ENCODE results near the gene ID3.
"Not testable (repeated sequence)": the region's sequence is repeated elsewhere in the genome, so short reads cannot be mapped to it uniquely, and the experiment has no call there.

The ID3 gene

DNA sequence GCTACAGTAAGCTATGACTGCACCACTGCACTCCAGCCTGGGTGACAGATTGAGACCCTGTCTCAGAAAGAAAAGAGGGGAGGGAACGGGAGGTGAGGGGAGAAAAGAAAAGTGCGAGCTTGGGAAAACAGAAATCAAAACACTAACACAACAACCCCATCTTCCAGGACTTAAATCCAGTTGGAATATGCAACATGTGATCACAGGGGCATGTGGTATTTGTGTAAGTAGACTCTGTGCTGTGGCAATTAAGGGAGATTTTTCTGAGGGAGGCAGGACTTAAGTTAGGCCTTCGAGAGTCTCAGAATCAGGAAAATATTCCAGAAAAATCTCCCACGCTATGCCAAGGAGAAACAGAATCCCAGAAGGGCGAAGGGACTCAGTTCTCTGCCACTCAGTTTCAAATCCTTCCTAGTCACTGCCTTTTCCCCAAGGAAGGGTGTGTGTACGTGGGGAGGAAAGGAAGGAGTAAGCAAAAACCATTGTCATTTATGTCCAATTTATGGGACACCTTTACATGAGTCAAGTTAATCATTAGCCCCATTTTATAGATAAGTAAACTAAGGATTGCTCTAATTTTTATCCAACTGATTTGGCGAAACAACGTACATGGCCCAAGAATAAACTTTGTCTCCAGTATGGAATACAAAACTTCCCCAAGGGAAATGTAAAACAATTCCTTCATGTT, 12.3 kb downstream of the ID3 start:
- DNase-seq (ENCODE audit: low read depth in 1 of 2, low spot score in 1 of 2) = no peak
- no peak for TF ChIP-seq JUND (IDR thresholded peaks at IDR 0.05; ENCODE audit: low read depth)
- in situ Hi-C loops (cut with HindIII; ENCODE audit: low pct_unique_long_range_greater_than_20kb, low sequenced_read_pairs) = no loop called here

DNA sequence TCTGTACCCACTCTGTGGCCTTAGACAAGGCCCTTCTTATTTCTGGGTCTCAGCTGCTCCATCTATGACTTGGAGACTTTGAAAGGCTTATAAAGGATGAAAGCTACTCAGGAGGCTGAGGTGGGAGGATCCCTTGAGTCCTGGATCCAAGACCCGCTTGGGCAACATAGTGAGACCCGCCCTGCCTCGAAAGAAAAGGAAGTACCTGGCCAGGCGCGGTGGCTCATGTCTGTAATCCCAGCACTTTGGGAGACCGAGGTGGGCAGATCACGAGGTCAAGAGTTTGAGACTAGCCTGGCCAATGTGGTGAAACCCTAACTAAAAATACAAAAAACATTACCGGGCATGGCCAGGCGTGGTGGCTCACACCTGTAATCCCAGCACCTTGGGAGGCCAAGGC, 13.4 kb downstream of the ID3 start:
- in situ Hi-C loops (cut with HindIII; ENCODE audit: low pct_unique_long_range_greater_than_20kb, low sequenced_read_pairs) = no loop called here
- DNase-seq (ENCODE audit: low read depth in 1 of 2, low spot score in 1 of 2) = no peak
- no peak for TF ChIP-seq JUND (IDR thresholded peaks at IDR 0.05; ENCODE audit: low read depth)

DNA sequence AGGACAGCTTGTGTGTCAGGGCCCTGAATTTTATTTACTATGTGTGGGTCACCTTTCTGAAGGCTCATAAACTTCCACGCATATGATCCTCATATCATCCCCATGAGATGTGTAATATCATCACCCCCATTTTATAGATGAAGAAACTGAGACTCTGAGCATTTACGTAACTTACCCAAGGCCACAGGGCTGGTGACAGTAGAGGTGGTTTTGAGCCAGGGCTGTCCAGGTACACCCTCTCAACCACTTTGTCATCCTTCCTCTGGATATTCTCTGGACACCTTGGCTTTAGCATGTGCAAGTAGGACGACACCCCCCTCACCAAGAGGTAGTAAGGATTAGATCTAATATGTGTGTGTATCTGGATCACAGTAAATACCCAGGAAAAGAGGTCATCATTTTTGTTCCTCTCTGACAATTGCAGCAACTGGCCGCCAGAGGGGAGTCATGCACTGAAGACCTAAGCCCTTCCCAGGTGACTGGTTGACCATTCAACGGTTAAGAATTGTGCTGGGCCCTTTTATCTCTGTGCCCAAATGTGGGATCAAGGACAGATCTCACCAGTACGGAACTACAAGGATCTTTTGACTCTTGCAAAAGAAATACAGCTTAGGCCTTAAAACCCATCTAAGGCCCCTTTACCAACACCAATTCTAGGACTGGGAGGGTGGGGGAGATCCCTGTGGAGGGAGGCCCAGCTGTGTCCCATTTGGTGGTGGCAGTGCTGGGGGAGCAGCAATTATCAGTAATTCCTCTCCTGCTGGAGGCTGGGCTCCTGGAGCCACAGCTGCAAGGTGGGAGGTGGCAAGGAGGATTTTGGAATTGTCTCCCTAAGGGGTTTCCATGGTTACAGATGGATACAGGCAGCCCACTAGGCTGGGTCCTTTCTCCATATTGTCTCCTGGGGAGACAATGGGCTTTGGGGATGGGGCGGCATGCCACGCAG, 14.6 kb downstream of the ID3 start:
- in situ Hi-C loops (cut with HindIII; ENCODE audit: low pct_unique_long_range_greater_than_20kb, low sequenced_read_pairs) = no loop called here
- TF ChIP-seq JUND (IDR thresholded peaks at IDR 0.05; ENCODE audit: low read depth) = no peak
- peak in 1 of 2 experiments; percentile 79 for DNase-seq (ENCODE audit: low read depth in 1 of 2, low spot score in 1 of 2)

DNA sequence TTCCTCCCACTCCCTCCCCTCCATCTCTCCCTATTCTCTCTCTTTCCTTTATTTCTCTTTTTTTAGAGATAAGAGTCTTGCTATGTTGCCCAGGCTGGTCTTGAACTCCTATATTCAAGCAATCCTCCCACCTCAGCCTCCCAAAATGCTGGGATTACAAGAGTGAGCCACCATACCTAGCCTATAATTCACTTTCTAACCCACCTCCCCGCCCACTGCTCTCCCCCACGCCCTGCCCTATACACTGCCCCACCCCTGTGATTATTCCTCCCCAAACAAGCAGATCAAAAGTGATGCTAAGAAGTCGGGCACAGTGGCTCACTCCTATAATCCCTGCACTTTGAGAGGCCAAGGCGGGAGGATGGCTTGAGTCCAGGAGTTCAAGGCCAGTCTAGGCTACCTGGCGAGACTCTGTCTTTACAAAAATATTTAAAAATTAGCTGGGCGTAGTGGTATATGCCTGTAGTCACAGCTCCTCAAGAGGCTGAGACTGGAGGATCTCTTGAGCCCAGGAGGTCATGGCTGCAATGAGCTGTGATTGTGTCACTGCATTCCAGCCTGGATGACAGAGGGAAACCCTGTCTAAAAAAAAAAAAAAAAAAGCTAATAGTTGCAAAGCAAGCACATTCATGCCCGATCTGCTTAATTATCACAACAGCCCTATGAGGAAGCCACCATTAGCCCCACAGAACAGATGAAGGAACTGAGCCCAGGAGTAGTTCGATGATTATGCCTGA, 15.4 kb downstream of the ID3 start:
- no peak for DNase-seq (ENCODE audit: low read depth in 1 of 2, low spot score in 1 of 2)
- in situ Hi-C loops (cut with HindIII; ENCODE audit: low pct_unique_long_range_greater_than_20kb, low sequenced_read_pairs) = no loop called here
- TF ChIP-seq JUND (IDR thresholded peaks at IDR 0.05; ENCODE audit: low read depth) = no peak

DNA sequence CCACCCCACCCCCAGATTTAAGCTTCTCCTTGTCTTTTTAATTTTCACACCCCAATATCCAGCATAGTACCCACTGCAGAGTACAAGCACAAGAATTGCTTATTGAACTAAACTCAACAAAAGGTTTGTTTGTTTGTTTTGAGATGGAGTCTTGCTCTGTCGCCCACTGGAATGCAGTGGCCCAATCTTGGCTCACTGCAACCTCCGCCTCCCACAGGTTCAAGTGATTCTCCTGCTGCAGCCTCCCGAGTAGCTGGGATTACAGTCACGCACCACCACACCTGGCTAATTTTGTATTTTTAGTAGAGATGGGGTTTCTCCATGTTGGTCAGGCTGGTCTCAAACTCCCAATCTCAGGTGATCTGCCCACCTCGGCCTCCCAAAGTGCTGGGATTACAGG, 16.4 kb downstream of the ID3 start:
- in situ Hi-C loops (cut with HindIII; ENCODE audit: low pct_unique_long_range_greater_than_20kb, low sequenced_read_pairs); DNase-seq (ENCODE audit: low read depth in 1 of 2, low spot score in 1 of 2): not testable (repeated sequence)

DNA sequence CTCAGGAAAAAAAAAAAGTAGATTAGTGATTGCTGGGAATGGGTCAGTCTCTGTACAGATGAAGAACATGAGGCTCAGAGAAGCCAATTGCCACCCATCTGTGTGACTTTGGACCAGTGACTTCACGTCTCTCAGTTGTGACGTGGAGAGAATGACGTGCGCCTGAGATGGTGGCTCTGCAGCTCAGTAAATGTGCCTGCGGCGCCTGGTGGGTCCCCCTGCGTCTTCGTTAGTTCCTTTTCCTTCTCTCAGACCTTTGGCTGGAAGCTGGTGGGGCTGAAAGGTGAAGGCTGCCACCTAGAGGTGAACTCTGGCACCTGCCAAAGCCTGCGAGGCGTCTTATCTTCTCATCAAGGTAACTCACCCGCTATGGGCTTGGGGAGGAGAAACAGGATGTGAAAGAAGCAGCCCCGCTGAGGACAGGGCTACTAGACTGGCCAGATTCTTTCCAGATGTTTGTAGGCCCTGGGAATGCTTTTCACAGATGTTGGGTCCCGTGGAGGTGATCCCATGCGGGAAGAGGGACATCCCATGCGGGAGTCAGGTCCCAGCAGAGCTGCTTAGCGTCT, 19.5 kb downstream of the ID3 start:
- DNase-seq (ENCODE audit: low read depth in 1 of 2, low spot score in 1 of 2) = peak; percentile 69 to 90
- no peak for TF ChIP-seq JUND (IDR thresholded peaks at IDR 0.05; ENCODE audit: low read depth)
- in situ Hi-C loops (cut with HindIII; ENCODE audit: low pct_unique_long_range_greater_than_20kb, low sequenced_read_pairs) = no loop called here

DNA sequence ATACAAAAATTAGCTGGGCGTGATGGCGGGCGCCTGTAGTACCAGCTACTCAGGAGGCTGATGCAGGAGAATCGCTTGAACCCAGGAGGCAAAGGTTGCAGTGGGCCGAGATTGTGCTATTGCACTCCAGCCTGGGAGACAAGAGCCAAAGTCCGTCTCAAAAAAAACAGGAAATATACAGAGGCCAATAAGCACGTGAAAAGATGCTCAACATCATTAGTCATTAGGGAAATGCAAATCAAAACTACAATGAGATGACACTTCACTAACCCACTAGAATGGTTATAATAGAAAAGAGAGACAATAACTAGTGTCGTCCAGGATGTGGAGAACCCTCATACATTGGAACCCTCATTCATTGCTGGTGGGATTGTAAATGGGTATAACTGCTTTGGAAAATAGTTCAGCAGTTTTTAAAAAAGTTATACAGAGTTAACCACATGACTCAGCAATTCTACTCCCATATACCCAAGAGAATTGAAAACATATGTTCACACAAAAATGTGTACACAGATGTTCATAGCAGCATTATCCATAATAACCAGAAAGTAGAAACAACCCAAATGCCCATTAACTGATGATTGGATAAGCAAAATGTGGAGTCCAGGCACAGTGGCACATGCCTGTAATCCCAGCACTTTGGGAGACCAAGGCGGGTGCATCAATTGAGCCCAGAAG, 21.9 kb downstream of the ID3 start:
- in situ Hi-C loops (cut with HindIII; ENCODE audit: low pct_unique_long_range_greater_than_20kb, low sequenced_read_pairs) = no loop called here
- DNase-seq (ENCODE audit: low read depth in 1 of 2, low spot score in 1 of 2) = no peak
- no peak for TF ChIP-seq JUND (IDR thresholded peaks at IDR 0.05; ENCODE audit: low read depth)

DNA sequence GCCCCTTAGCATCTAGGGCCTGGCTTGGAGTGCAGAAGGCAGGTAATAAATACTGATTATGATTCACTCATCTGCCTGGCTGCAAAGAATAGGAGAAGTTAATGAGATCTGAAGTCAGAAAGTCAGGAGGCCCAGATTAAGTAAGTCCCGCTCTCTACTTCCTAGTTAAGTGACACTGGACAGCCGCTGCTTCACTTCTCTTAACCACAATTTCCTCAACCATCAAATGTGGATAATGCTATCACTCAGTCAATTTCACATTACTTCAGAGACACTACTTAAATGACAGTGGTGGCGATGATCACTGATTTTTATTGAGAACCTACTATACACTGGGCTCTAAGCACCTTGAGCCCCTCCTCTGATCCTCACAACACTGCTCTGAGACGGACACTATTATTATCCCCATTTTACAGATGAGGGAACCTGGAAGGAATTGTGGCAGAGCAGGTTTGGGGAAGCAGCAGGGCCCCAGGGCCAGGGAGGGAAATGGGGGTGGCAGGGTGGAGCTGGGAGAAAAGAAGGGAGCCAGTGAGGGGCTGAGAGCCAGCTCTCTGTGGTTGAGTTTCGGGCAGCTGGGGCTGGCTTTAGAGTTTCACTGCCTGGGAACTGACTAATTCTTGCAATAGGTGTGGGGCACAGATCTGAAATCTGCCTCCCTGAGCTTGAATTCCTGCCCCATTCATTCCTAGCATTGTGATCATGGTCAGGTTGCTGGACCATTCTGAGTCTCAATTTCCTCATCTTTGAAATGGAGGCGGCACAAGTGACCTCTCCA, 25.9 kb downstream of the ID3 start:
- no peak for TF ChIP-seq JUND (IDR thresholded peaks at IDR 0.05; ENCODE audit: low read depth)
- peak in 1 of 2 experiments; percentile 14 for DNase-seq (ENCODE audit: low read depth in 1 of 2, low spot score in 1 of 2)
- in situ Hi-C loops (cut with HindIII; ENCODE audit: low pct_unique_long_range_greater_than_20kb, low sequenced_read_pairs) = no loop called here

DNA sequence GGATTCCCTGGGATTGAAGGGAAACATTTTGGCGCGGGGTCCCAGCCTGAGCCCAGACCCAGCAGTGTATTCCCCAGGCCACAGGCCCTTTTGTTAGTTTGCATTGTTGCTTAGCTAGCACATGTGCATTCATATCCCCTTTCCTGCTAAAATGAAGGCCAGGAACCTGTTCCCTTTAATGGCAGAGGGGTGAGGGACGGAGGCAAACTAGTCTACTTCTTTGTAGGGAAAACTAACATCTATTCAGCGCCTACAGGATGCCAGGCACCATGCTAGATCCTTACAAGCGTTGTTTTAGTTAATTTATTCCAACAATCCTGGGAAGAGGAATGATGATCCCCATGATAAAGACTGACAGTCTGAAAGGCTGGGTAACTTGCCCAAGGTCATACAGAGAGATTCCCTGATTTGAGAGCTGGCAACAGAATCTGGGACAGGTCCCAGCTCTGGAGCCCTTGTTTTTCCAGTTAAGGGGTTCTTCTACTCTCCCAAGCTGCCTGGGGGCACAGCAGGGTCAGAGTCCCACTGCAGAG, 27.7 kb downstream of the ID3 start:
- in situ Hi-C loops (cut with HindIII; ENCODE audit: low pct_unique_long_range_greater_than_20kb, low sequenced_read_pairs) = no loop called here
- TF ChIP-seq JUND (IDR thresholded peaks at IDR 0.05; ENCODE audit: low read depth) = no peak
- peak in 1 of 2 experiments; percentile 59 for DNase-seq (ENCODE audit: low read depth in 1 of 2, low spot score in 1 of 2)

DNA sequence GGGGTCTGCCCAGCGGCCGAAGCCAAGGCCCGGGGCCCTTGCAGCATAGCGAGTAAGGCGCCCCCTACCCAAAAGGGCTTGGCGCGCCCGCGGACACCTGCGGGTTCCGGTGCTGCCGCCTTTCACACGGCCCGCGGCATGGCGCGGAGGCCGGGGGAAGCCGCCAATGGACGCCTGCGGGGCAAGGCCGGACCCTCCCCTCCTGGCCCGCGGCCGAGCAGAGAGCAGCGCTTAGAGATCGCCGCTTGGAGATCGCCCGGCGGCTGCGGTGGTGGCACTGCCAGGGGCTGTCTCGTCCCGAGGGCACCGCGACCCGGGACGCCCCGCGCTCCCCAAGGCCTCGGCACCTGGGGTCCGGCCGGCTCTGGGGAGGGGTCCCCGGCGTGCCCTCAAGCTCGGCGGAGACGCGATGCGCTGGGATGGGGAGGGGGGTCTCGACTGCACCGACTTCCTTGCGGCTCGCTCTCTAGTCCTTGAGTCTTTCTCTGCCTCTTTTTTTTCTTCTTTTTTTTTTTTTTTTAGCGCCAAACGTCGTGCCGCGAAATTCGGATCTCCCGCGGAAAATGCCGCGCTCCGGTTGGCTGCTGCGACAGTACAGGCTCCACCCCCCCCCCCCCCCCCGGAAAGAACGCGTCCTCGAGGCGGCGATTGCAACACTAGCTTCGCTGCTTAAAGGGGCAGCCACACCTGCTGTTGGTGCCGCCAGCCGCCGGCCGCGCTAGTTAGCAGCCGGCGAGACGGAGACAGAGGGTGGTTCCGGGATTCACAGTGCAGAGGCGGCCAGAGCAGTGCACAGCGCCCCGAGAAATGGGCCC, 28.3 kb downstream of the ID3 start, which contains the start of gene E2F2:
TSS of gene E2F2 (minus strand) at position 487 of the 815 bp plus-strand sequence. CDS start at position 47, 440 bp downstream.
- in situ Hi-C loops (cut with HindIII; ENCODE audit: low pct_unique_long_range_greater_than_20kb, low sequenced_read_pairs) = no loop called here
- DNase-seq (ENCODE audit: low read depth in 1 of 2, low spot score in 1 of 2) = peak; percentile 72 to 90
- no peak for TF ChIP-seq JUND (IDR thresholded peaks at IDR 0.05; ENCODE audit: low read depth)
